Skeletal muscle tissue (tissue), 4 donors: ENCODE data around the gene TMEM184A. TPM values are rescaled to one million over a fixed set of nuclear protein-coding genes. Genes with fewer than 3 reads are reported as not detected.

ENCODE experiments used
- H3K27ac ChIP-seq: one replicate; pipeline ENCODE4 v1.7.0; 2013; ENCODE audit warnings: mild to moderate bottlenecking, low read depth, low read length, inconsistent platforms
- H3K27me3 ChIP-seq, 3 donors: one replicate each; pipeline ENCODE4 v1.7.0; 2013; ENCODE audit warnings: low read length in 3 of 3; ENCODE audit not compliant: control insufficient read depth in 3 of 3, insufficient read depth in 3 of 3
- H3K36me3 ChIP-seq, 3 donors: one replicate each; pipeline ENCODE4 v1.7.0; 2013; ENCODE audit warnings: low read length in 3 of 3; ENCODE audit not compliant: control insufficient read depth in 3 of 3, insufficient read depth in 3 of 3
- H3K4me1 ChIP-seq, 3 donors: one replicate each; pipeline ENCODE4 v1.7.0; 2013; ENCODE audit warnings: low read length in 3 of 3, mild to moderate bottlenecking in 3 of 3; ENCODE audit not compliant: control insufficient read depth in 3 of 3, insufficient read depth in 3 of 3
- H3K4me3 ChIP-seq, 3 donors: one replicate each; pipeline ENCODE4 v1.7.0; 2013; ENCODE audit warnings: low read length in 3 of 3
- H3K9ac ChIP-seq, 3 donors: one replicate each; pipeline ENCODE4 v1.7.0; 2013; ENCODE audit warnings: low read length in 3 of 3, mild to moderate bottlenecking in 3 of 3, moderate library complexity in 2 of 3, low read depth in 1 of 3
- H3K9me3 ChIP-seq, 3 donors: one replicate each; pipeline ENCODE4 v1.7.0; 2013; ENCODE audit warnings: low read length in 3 of 3; ENCODE audit not compliant: control insufficient read depth in 3 of 3
- total RNA-seq: library from RNA; depleted of rRNA; stranded (reverse); fragments of >200 nt; gene quantifications from one replicate; pipeline ENCODE4 v1.2.3, GENCODE V29; 2014
- donor health status: Osteomylitis.

TMEM184A gene
- total RNA-seq, 1 donor from 2014 or later: not detected

DNA sequence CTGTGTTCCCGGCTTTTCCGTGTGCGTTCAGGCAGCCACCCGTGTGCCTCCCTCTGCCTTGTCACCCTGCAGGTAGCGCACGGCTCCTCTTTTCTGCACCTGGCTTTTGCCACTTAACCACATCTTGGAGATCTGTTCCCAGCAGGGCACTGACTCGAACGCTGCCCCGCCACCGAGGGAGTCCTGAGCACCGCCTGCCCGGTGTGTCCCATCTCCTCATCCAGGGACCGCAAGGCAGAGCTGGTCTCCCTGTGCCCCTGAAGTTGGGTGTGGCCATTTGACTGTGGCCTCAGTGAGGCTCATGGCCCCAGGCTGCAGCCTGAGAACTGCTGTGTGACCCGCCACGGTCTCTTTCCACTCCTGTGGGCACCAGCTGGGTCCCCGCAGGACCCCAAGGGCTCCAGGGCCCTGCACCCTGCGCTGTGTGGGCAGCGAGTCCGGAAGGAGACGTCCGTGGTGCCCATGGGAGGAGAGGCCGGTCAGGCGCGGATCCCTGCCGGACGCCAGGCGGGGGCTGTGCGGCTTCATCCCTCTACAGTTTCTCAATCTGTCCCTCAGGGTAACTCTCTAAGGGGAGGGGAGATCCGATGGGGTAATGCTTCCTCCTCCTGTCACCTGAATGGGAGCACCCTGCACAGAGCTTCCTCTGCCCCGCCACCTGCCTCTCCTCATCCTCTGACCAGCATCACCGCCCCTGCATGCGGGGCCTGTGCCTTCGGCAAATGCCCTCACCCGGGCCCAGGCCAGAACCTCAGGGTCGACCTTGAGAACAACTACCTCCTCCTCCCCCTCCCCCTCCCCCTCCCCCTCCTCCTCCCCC is 50.1 kb downstream of the TMEM184A start:
- H3K27ac ChIP-seq: no peak overlapping the region
- H3K4me1 ChIP-seq: peaks cover 22 to 35% (median 24%) of the 10 kb centered on the region in 3 donors
- H3K36me3 ChIP-seq: peaks cover 15 to 19% (median 18%) of the 10 kb centered on the region in 3 donors
- no peak overlapping the region for H3K4me3 ChIP-seq
- peak overlapping the region in 1 of 3 donors; percentile 16 for H3K9ac ChIP-seq
- H3K27me3 ChIP-seq: no peaks in the 10 kb centered on the region
- no peaks in the 10 kb centered on the region for H3K9me3 ChIP-seq

DNA sequence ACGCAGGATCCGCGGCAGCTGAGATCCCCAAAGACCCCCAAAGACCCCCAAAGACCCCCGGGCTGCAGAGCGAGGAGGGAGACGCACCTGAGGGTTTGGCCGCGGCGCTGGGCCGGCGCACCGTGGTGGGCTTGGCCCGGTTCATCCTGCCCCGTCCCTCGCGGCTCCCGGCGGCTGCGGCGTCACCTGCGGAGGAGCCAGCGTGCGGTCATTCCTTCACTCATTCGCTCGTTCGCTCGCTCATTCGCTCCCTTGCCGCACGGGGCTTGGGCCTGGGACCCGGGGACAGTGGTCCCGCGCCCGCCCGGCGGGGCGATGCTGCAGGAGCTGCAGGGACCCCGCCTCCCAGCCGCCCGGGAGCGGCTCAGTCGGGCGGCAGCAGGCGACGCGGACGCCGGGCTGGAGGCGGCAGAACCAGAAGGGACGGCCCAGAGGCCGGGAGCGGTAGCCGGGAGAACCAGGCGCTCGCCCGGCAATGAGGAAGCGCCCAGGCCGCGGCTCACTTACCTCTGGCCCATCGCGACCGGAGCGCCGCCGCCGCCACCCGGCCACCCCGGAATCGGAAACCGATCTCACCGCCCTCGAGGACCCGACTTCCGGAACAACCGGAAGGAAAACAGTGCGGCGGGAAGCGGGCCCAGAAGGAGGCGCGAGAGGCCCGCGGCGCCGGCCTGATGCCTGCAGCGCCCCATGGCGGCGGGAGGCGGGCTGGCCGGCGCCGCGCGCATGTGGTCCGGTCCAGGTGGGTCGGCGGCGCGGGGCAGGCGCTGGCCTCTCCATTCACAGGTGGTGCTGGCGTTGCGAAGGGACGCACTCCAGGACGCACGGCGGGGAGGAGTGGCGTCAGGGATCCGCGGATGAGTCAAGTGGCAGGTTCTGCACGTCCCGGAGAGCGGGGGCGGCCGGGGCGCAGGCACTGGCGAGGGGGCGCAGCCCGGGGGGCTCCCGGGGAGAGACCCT is 51.9 kb downstream of the TMEM184A start, which contains the start of gene INTS1:
Gene INTS1 (minus strand): TSS at position 574 of the 960 bp plus-strand sequence. CDS start 429 bp downstream, at position 145.
- Histone ChIP-seq H3K9ac (peak within 1 kb of the TSS; percentile 80 to 92 (median 91)), H3K36me3 (peaks cover 29 to 34% (median 33%) of the 10 kb centered on the region in 3 donors), H3K4me1 (peaks cover 22 to 35% (median 24%) of the 10 kb centered on the region in 3 donors), H3K9me3 (no peaks in the 10 kb centered on the region), H3K27me3 (no peaks in the 10 kb centered on the region), H3K4me3 (peak within 1 kb of the TSS; percentile 89 to 93 (median 92)), H3K27ac (peak within 1 kb of the TSS; percentile 66)

DNA sequence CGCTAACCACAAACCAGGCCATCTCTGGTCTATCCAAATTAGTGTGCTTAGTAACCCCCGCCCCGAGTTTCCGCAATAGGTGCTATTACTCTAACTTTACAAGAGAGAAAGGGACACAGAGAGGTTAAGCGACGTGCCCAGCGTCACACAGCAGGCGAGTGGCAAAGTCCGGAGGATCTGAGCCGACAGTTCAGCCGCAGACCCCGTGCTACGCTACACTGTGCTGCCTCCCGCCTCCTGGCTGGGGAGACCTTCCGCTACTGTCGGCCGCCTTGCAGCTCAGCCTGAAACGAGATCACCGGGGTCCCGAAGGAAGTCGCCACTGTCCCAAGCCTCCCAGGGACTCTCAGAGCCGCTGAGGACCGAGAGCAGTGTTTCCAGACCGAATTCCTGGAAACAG is 52.6 kb downstream of the TMEM184A start:
- peaks cover 22 to 35% (median 24%) of the 10 kb centered on the region in 3 donors for H3K4me1 ChIP-seq
- no peaks in the 10 kb centered on the region for H3K27me3 ChIP-seq
- no peaks in the 10 kb centered on the region for H3K9me3 ChIP-seq
- peak overlapping the region; percentile 89 to 93 (median 92) for H3K4me3 ChIP-seq
- H3K36me3 ChIP-seq: peaks cover 31 to 36% (median 33%) of the 10 kb centered on the region in 3 donors
- H3K9ac ChIP-seq: peak overlapping the region; percentile 80 to 92 (median 91)
- H3K27ac ChIP-seq: no peak overlapping the region

DNA sequence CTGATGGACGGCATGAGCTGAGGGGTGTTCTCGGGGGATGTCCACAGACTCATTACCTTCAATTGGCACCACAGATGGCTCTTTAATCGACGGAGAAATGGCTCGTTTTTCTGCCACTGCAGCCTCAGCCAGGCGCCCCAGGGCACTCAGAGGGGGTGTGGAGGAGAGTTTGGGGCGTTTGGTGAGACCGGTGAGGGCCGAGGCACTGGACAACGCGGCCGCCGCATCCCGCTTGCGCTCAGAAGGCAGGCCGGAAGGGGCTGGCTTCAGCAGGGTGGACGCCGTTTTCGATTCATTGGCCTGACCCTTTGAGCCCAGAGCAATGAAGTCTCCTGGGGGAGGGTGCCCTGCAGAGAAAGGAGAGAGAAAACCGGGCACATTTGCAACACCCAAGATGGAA is 53.2 kb downstream of the TMEM184A start:
- H3K27ac ChIP-seq: no peak overlapping the region
- H3K9me3 ChIP-seq: no peaks in the 10 kb centered on the region
- H3K27me3 ChIP-seq: no peaks in the 10 kb centered on the region
- H3K4me3 ChIP-seq: peak overlapping the region; percentile 89 to 93 (median 92)
- peaks cover 22 to 35% (median 24%) of the 10 kb centered on the region in 3 donors for H3K4me1 ChIP-seq
- peaks cover 35 to 40% (median 39%) of the 10 kb centered on the region in 3 donors for H3K36me3 ChIP-seq
- H3K9ac ChIP-seq: peak overlapping the region in 2 of 3 donors; percentile 43 to 91

DNA sequence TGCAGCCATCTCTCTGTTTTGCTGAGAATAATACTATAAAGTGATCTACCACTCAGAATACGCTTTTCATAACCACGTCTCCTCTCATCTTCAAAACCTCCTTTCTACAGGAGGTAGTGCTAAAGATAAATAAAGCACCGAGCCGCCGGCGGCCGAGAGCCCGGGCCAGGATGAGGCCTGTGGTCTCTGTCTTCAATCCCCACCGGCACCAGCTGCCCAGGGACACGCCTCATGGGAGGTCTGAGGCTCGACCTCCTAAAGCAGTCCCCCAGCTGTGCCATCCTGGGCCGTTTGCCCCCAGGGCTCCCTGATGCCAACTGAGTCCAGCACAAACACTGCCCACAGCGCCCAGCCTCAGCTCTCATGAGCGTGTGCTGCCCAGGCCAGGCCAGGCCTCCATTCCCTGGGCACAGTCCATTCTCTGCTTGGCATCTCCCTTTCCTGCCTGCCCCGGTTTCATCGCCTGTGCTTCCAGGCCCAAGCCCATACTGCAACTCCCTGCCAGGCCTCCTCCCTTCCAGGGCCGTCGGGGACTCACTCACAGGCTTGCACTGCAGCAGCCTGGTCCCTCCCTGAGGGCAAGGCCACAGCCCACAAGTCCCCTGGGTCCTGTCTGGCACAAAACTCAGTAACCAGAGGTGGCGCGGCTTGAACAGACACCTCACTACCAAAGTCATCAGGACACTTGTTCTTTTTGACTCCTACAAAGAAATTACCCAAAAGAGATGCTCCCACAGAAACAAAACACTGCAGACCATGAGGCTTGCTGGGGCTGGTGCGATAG is 54.3 kb downstream of the TMEM184A start:
- H3K9me3 ChIP-seq: no peaks in the 10 kb centered on the region
- H3K9ac ChIP-seq: peak overlapping the region in 1 of 3 donors; percentile 3
- H3K27ac ChIP-seq: no peak overlapping the region
- no peaks in the 10 kb centered on the region for H3K27me3 ChIP-seq
- peaks cover 19 to 29% (median 20%) of the 10 kb centered on the region in 3 donors for H3K4me1 ChIP-seq
- peaks cover 45 to 50% (median 50%) of the 10 kb centered on the region in 3 donors for H3K36me3 ChIP-seq
- H3K4me3 ChIP-seq: no peak overlapping the region

DNA sequence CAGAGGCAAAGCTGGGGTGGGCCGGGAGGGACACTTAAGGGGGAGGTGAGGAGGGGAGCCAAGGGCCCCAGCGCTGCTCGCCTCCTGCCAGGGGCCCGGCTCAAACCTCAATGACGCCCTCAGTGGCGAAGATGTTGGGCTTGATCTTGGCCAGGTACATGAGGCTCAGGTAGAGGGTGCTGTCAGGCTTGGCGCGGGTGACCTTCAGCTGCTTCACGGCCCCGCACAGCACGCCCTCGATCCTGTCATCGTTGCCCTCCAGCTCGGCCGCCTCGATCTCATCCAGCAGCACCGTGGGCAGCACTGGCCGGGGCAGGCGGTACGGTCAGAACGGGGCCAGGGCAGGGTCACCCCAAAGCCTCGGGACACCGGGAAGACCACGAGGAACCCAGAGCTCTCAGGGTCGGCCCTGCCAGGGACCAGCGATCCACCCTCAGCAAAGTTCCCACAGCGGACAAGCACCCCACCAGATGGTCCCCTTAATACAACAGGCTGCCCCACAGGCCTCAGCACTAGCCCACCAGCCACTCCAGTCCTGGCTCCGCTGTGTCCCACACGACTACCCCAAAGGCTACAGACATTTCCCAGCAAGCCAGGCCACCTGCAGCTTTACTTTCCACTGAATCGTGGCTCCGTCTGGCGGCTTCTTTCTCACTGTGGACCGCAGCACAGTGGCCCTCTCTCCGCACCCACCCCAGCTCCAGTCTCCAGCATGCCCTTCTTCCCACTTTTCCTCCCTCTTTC is 55.8 kb downstream of the TMEM184A start:
- H3K36me3 ChIP-seq: peaks cover 51 to 61% (median 57%) of the 10 kb centered on the region in 3 donors
- H3K4me1 ChIP-seq: peaks cover 18 to 26% (median 19%) of the 10 kb centered on the region in 3 donors
- H3K9me3 ChIP-seq: no peaks in the 10 kb centered on the region
- H3K27ac ChIP-seq: no peak overlapping the region
- no peak overlapping the region for H3K4me3 ChIP-seq
- peak overlapping the region in 1 of 3 donors; percentile 33 for H3K9ac ChIP-seq
- H3K27me3 ChIP-seq: no peaks in the 10 kb centered on the region

DNA sequence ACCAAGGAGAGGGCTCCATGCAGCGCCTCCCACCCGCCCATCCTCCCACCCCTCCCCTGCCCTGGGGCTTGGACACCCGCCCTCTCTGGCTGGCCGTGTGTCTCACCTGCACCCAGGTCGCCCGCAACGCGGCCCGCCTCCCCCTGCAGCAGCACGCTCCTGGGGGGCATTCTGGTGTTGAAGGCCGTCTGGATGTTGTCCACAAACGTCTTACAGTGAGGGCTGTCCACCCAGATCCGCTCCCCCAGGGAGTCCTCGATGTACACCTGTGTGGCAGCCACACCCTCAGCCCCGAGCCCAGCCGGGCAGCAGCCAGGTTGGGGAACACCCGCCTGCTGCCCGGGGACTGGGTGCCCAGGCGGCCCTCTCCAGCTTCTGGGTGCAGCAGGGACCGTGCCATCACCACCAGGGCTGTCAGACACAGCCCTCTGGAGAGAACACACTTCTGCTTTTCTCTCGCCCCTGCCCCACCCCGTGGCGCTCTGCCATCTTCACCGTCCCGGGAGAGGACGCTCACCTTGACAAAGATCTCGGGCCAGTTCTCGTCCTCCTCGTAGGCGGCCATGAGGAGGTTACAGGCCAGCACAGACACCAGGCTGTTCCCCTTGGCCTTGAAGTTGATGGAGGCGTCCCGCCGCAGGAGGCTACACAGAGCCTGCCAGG is 56.5 kb downstream of the TMEM184A start:
- peaks cover 18 to 24% (median 19%) of the 10 kb centered on the region in 3 donors for H3K4me1 ChIP-seq
- H3K27ac ChIP-seq: no peak overlapping the region
- no peak overlapping the region for H3K4me3 ChIP-seq
- no peaks in the 10 kb centered on the region for H3K9me3 ChIP-seq
- peaks cover 53 to 61% (median 60%) of the 10 kb centered on the region in 3 donors for H3K36me3 ChIP-seq
- no peak overlapping the region for H3K9ac ChIP-seq
- H3K27me3 ChIP-seq: no peaks in the 10 kb centered on the region

DNA sequence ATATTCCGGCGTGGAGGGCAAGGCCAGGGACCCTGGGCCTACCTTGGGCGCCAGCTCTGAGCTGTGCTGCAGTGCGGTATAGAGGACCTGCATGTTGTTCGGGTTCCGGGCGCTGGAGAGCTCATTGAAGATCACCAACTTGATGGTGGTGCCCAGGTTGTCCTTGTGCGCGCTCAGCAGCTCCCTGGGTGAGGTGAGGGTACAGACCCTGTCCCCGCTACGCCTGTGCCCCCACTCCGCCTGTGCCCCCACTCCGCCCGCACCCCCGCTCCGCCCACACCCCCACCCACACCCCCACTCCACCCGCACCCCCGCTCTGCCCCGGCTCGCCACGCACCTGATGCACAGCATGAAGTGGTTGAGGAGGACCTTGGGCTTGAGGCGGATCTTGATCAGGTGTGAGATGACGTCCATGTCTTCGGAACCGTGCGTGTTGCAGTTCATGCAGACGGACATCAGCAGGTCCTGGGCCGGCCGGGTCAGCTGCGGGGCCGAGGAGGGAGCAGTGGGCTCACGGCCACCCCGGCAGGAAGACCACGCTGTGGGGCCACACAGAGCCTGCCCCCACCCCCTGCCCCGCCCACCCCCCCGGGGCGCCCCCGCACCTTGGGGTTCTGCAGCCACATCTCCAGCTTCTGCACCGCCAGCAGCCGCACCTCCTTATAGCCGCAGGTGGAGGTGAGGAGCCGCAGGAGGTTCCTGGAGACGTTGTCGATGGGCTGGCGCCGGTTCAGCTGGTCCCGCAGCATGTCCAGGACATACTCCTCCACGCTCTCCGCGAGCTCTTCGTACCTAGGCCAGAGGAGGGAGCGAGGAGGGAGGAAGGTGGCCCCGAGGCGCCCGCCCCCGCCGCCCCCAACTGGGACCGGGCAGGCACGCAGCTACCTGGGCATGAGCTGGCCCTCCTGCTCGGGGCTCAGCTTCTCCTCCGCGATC is 57.4 kb downstream of the TMEM184A start:
- Histone ChIP-seq H3K4me1 (peaks cover 18 to 22% (median 19%) of the 10 kb centered on the region in 3 donors), H3K27ac (no peak overlapping the region), H3K27me3 (no peaks in the 10 kb centered on the region), H3K9ac (no peak overlapping the region), H3K4me3 (no peak overlapping the region), H3K36me3 (peaks cover 61 to 67% (median 65%) of the 10 kb centered on the region in 3 donors), H3K9me3 (no peaks in the 10 kb centered on the region)
